Measurements from ENCODE around the gene PDK1. TPM values are rescaled to one million over a fixed set of nuclear protein-coding genes. Genes with fewer than 3 reads are reported as not detected.

The PDK1 gene
- total RNA-seq, 1 donor from 2014 or later, result 9.4 TPM

GRCh38 chr2:172607379-172607928 is 51.6 kb downstream of the PDK1 start:
- no peak overlapping the region for H3K4me3 ChIP-seq (ENCODE audit: low read length in 3 of 3)
- H3K9me3 ChIP-seq (ENCODE audit: control insufficient read depth in 3 of 3, low read length in 3 of 3), result no peaks in the 10 kb centered on the region
- H3K27me3 ChIP-seq (ENCODE audit: control insufficient read depth in 3 of 3, insufficient read depth in 3 of 3, low read length in 3 of 3), result no peaks in the 10 kb centered on the region
- no peaks in the 10 kb centered on the region for H3K4me1 ChIP-seq (ENCODE audit: control insufficient read depth in 3 of 3, insufficient read depth in 3 of 3, low read length in 3 of 3)
- H3K36me3 ChIP-seq (ENCODE audit: control insufficient read depth in 3 of 3, insufficient read depth in 3 of 3, low read length in 3 of 3), result no peaks in the 10 kb centered on the region
- no peak overlapping the region for H3K9ac ChIP-seq (ENCODE audit: low read depth in 1 of 3, low read length in 3 of 3)
- H3K27ac ChIP-seq (ENCODE audit: low read depth, low read length), result no peak overlapping the region

- Histone ChIP-seq H3K4me3 (ENCODE audit: low read length in 3 of 3) (no peak overlapping the region), H3K9me3 (ENCODE audit: control insufficient read depth in 3 of 3, low read length in 3 of 3) (no peaks in the 10 kb centered on the region), H3K36me3 (ENCODE audit: control insufficient read depth in 3 of 3, insufficient read depth in 3 of 3, low read length in 3 of 3) (no peaks in the 10 kb centered on the region), H3K4me1 (ENCODE audit: control insufficient read depth in 3 of 3, insufficient read depth in 3 of 3, low read length in 3 of 3) (no peaks in the 10 kb centered on the region), H3K27me3 (ENCODE audit: control insufficient read depth in 3 of 3, insufficient read depth in 3 of 3, low read length in 3 of 3) (no peaks in the 10 kb centered on the region), H3K9ac (ENCODE audit: low read depth in 1 of 3, low read length in 3 of 3) (no peak overlapping the region), H3K27ac (ENCODE audit: low read depth, low read length) (no peak overlapping the region)
These were observed 53.6 kb downstream of the PDK1 start for GRCh38 chr2:172609488-172609887.

- H3K27me3 ChIP-seq (ENCODE audit: control insufficient read depth in 3 of 3, insufficient read depth in 3 of 3, low read length in 3 of 3), result no peaks in the 10 kb centered on the region
- H3K4me1 ChIP-seq (ENCODE audit: control insufficient read depth in 3 of 3, insufficient read depth in 3 of 3, low read length in 3 of 3), result no peaks in the 10 kb centered on the region
- no peaks in the 10 kb centered on the region for H3K36me3 ChIP-seq (ENCODE audit: control insufficient read depth in 3 of 3, insufficient read depth in 3 of 3, low read length in 3 of 3)
- H3K9me3 ChIP-seq (ENCODE audit: control insufficient read depth in 3 of 3, low read length in 3 of 3), result no peaks in the 10 kb centered on the region
- no peak overlapping the region for H3K9ac ChIP-seq (ENCODE audit: low read depth in 1 of 3, low read length in 3 of 3)
- H3K27ac ChIP-seq (ENCODE audit: low read depth, low read length), result no peak overlapping the region
- no peak overlapping the region for H3K4me3 ChIP-seq (ENCODE audit: low read length in 3 of 3)
These were observed 56.2 kb downstream of the PDK1 start for GRCh38 chr2:172612051-172612450.

GRCh38 chr2:172613040-172613439 is 57.1 kb downstream of the PDK1 start:
- Histone ChIP-seq H3K9ac (ENCODE audit: low read depth in 1 of 3, low read length in 3 of 3) (no peak overlapping the region), H3K27me3 (ENCODE audit: control insufficient read depth in 3 of 3, insufficient read depth in 3 of 3, low read length in 3 of 3) (no peaks in the 10 kb centered on the region), H3K4me1 (ENCODE audit: control insufficient read depth in 3 of 3, insufficient read depth in 3 of 3, low read length in 3 of 3) (no peaks in the 10 kb centered on the region), H3K27ac (ENCODE audit: low read depth, low read length) (no peak overlapping the region), H3K36me3 (ENCODE audit: control insufficient read depth in 3 of 3, insufficient read depth in 3 of 3, low read length in 3 of 3) (no peaks in the 10 kb centered on the region), H3K4me3 (ENCODE audit: low read length in 3 of 3) (no peak overlapping the region), H3K9me3 (ENCODE audit: control insufficient read depth in 3 of 3, low read length in 3 of 3) (no peaks in the 10 kb centered on the region)

GRCh38 chr2:172613615-172614231 is 57.8 kb downstream of the PDK1 start:
- Histone ChIP-seq H3K4me1 (ENCODE audit: control insufficient read depth in 3 of 3, insufficient read depth in 3 of 3, low read length in 3 of 3) (no peaks in the 10 kb centered on the region), H3K4me3 (ENCODE audit: low read length in 3 of 3) (no peak overlapping the region), H3K36me3 (ENCODE audit: control insufficient read depth in 3 of 3, insufficient read depth in 3 of 3, low read length in 3 of 3) (no peaks in the 10 kb centered on the region), H3K27ac (ENCODE audit: low read depth, low read length) (no peak overlapping the region), H3K9ac (ENCODE audit: low read depth in 1 of 3, low read length in 3 of 3) (no peak overlapping the region), H3K9me3 (ENCODE audit: control insufficient read depth in 3 of 3, low read length in 3 of 3) (no peaks in the 10 kb centered on the region), H3K27me3 (ENCODE audit: control insufficient read depth in 3 of 3, insufficient read depth in 3 of 3, low read length in 3 of 3) (no peaks in the 10 kb centered on the region)

- no peak overlapping the region for H3K4me3 ChIP-seq (ENCODE audit: low read length in 3 of 3)
- H3K9ac ChIP-seq (ENCODE audit: low read depth in 1 of 3, low read length in 3 of 3), result no peak overlapping the region
- H3K36me3 ChIP-seq (ENCODE audit: control insufficient read depth in 3 of 3, insufficient read depth in 3 of 3, low read length in 3 of 3), result no peaks in the 10 kb centered on the region
- H3K9me3 ChIP-seq (ENCODE audit: control insufficient read depth in 3 of 3, low read length in 3 of 3), result no peaks in the 10 kb centered on the region
- H3K4me1 ChIP-seq (ENCODE audit: control insufficient read depth in 3 of 3, insufficient read depth in 3 of 3, low read length in 3 of 3), result no peaks in the 10 kb centered on the region
- no peak overlapping the region for H3K27ac ChIP-seq (ENCODE audit: low read depth, low read length)
- H3K27me3 ChIP-seq (ENCODE audit: control insufficient read depth in 3 of 3, insufficient read depth in 3 of 3, low read length in 3 of 3), result no peaks in the 10 kb centered on the region
These were observed 59.0 kb downstream of the PDK1 start for GRCh38 chr2:172614932-172615331.

DNA sequence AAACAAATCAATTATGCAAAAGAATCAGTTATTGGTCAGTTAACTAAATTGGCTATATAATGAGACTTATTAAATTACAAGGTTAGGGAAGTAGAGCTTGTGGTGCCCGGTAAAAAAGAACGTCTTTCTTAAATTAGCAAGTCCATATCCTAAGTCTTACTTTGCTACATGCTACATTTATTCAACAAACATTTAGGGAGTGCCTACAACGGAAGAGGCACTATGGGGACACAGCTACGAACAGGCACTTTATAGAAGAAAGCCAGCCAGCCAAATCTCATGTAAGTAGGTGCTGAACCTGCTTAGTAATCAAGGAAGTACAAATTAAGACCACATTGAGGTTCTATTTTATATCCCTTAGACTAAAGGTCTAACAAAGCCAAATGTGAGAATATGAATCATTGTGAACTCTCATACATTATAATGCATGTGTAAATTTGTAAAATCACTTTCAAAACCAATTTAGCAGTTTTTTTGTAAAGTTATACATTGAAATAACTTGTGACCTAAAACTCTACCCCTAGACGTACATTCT is 59.9 kb downstream of the PDK1 start:
- Histone ChIP-seq H3K9ac (ENCODE audit: low read depth in 1 of 3, low read length in 3 of 3) (no peak overlapping the region), H3K4me1 (ENCODE audit: control insufficient read depth in 3 of 3, insufficient read depth in 3 of 3, low read length in 3 of 3) (no peaks in the 10 kb centered on the region), H3K4me3 (ENCODE audit: low read length in 3 of 3) (no peak overlapping the region), H3K9me3 (ENCODE audit: control insufficient read depth in 3 of 3, low read length in 3 of 3) (no peaks in the 10 kb centered on the region), H3K27ac (ENCODE audit: low read depth, low read length) (no peak overlapping the region), H3K27me3 (ENCODE audit: control insufficient read depth in 3 of 3, insufficient read depth in 3 of 3, low read length in 3 of 3) (no peaks in the 10 kb centered on the region), H3K36me3 (ENCODE audit: control insufficient read depth in 3 of 3, insufficient read depth in 3 of 3, low read length in 3 of 3) (no peaks in the 10 kb centered on the region)

DNA sequence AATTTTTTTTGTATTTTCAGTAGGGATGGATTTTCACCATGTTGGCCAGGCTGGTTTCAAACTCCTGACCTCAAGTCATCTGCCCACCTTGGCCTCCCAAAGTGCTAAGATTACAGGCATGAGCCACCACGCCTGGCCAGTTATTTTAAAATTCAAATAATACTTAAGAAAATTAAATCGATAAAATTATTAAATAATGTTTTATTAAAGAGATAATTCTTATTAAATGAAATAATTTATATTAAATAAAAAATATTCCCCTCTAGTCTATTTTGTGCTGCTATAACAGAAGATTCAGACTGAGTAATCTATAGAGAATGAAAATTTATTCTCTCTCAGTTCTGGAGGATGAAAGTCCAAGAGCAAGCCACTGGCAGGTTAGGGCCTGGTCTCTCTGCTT is 61.2 kb downstream of the PDK1 start:
- H3K27me3 ChIP-seq (ENCODE audit: control insufficient read depth in 3 of 3, insufficient read depth in 3 of 3, low read length in 3 of 3), result no peaks in the 10 kb centered on the region
- no peak overlapping the region for H3K9ac ChIP-seq (ENCODE audit: low read depth in 1 of 3, low read length in 3 of 3)
- no peaks in the 10 kb centered on the region for H3K9me3 ChIP-seq (ENCODE audit: control insufficient read depth in 3 of 3, low read length in 3 of 3)
- no peak overlapping the region for H3K4me3 ChIP-seq (ENCODE audit: low read length in 3 of 3)
- no peaks in the 10 kb centered on the region for H3K4me1 ChIP-seq (ENCODE audit: control insufficient read depth in 3 of 3, insufficient read depth in 3 of 3, low read length in 3 of 3)
- H3K27ac ChIP-seq (ENCODE audit: low read depth, low read length), result no peak overlapping the region
- no peaks in the 10 kb centered on the region for H3K36me3 ChIP-seq (ENCODE audit: control insufficient read depth in 3 of 3, insufficient read depth in 3 of 3, low read length in 3 of 3)

DNA sequence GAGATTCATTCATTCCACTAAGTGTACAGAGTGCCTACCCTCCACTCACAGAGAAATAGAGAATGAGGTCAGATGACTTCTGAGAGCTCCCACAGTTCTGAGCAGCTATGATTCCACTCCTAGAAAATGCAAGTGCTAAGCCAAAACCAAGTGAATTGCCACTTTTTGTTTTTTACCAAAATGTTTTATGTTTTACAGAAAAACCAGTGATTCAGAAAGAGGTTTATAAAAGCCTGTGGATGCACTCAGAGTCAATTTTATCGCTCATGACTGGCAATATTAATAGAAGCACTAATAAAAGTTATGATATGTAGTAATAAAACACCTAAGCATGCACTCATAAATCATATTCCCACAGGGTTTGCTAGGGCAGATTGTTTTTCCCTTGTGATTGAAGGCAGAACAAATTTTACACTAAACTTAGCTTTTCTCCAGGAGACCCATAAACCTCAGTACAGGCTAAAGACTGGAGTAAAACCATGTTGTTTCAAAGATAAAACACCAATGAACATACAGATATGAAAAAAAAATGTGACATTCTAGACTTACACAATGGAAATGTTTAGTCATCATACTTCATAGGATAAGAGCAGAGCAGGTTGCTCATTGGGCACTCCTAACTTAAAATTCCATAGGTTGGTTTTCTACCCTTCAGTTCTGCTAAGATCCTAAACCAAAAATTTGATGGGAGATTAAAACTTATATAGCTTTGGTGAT is 67.5 kb downstream of the PDK1 start:
- Histone ChIP-seq H3K36me3 (ENCODE audit: control insufficient read depth in 3 of 3, insufficient read depth in 3 of 3, low read length in 3 of 3) (no peaks in the 10 kb centered on the region), H3K4me1 (ENCODE audit: control insufficient read depth in 3 of 3, insufficient read depth in 3 of 3, low read length in 3 of 3) (peaks cover 0 to 6% (median 0%) of the 10 kb centered on the region in 3 donors), H3K4me3 (ENCODE audit: low read length in 3 of 3) (no peak overlapping the region), H3K27me3 (ENCODE audit: control insufficient read depth in 3 of 3, insufficient read depth in 3 of 3, low read length in 3 of 3) (no peaks in the 10 kb centered on the region), H3K9me3 (ENCODE audit: control insufficient read depth in 3 of 3, low read length in 3 of 3) (no peaks in the 10 kb centered on the region), H3K9ac (ENCODE audit: low read depth in 1 of 3, low read length in 3 of 3) (peak overlapping the region in 1 of 3 donors; percentile 16), H3K27ac (ENCODE audit: low read depth, low read length) (no peak overlapping the region)

- Histone ChIP-seq H3K9me3 (ENCODE audit: control insufficient read depth in 3 of 3, low read length in 3 of 3) (no peaks in the 10 kb centered on the region), H3K4me1 (ENCODE audit: control insufficient read depth in 3 of 3, insufficient read depth in 3 of 3, low read length in 3 of 3) (peaks cover 0 to 6% (median 0%) of the 10 kb centered on the region in 3 donors), H3K9ac (ENCODE audit: low read depth in 1 of 3, low read length in 3 of 3) (no peak overlapping the region), H3K4me3 (ENCODE audit: low read length in 3 of 3) (no peak overlapping the region), H3K36me3 (ENCODE audit: control insufficient read depth in 3 of 3, insufficient read depth in 3 of 3, low read length in 3 of 3) (peaks cover 0 to 3% (median 0%) of the 10 kb centered on the region in 3 donors), H3K27me3 (ENCODE audit: control insufficient read depth in 3 of 3, insufficient read depth in 3 of 3, low read length in 3 of 3) (no peaks in the 10 kb centered on the region), H3K27ac (ENCODE audit: low read depth, low read length) (no peak overlapping the region)
These were observed 69.1 kb downstream of the PDK1 start for GRCh38 chr2:172624996-172625395.

Measured in skeletal muscle tissue (tissue), 4 donors.